A673 (cell line): Measurements from ENCODE around the gene KRT23. TPM values are rescaled to one million over a fixed set of nuclear protein-coding genes. Genes with fewer than 3 reads are reported as not detected.

ENCODE experiments used
- BruUV-seq: library from RNA; stranded (reverse); fragments of 400-500 nt; replicated peaks from 2 replicates; lab custom pipeline; 2021; lab: Mats Ljungman, UMichigan
- CTCF ChIA-PET: fragments of 300-600 bp; sonication (Branson Sonifier 250); formaldehyde crosslinking; loops from one replicate; lab custom pipeline; 2022; ENCODE audit warnings: antibody characterized with exemption; lab: Charles Lee
- POLR2A ChIA-PET: fragments of 300-600 bp; sonication (Branson Sonifier 250); formaldehyde crosslinking; loops from one replicate; lab custom pipeline; 2022; ENCODE audit warnings: antibody characterized with exemption; ENCODE audit not compliant: low non-redundant PET; lab: Charles Lee
- DNase-seq: peaks from one replicate; pipeline ENCODE4 v3.0.0-alpha.2; 2015; ENCODE audit warnings: low spot score
- H3K27ac ChIP-seq: fragments of 200-600 bp; sonication (generic); 2 replicates; pipeline ENCODE4 v1.5.1; 2016; ENCODE audit warnings: mixed run types, low read depth, mild to moderate bottlenecking, mixed read lengths, antibody characterized with exemption, low read length; ENCODE audit not compliant: poor library complexity, severe bottlenecking
- H3K27me3 ChIP-seq: fragments of 200-600 bp; sonication (generic); replicated peaks from 2 replicates; pipeline ENCODE4 v1.6.1; 2017; ENCODE audit warnings: mixed run types, low read depth, mild to moderate bottlenecking, mixed read lengths, antibody characterized with exemption, low read length; ENCODE audit not compliant: insufficient read depth, poor library complexity
- H3K36me3 ChIP-seq: fragments of 200-600 bp; sonication (generic); 2 replicates; pipeline ENCODE4 v1.6.1; 2016; ENCODE audit warnings: mixed run types, mild to moderate bottlenecking, mixed read lengths, antibody characterized with exemption, low read length; ENCODE audit not compliant: insufficient read depth, poor library complexity, severe bottlenecking
- H3K4me1 ChIP-seq: fragments of 200-600 bp; sonication (generic); 2 replicates; pipeline ENCODE4 v1.6.1; 2017; ENCODE audit warnings: mixed run types, mild to moderate bottlenecking, mixed read lengths, antibody characterized with exemption, low read length; ENCODE audit not compliant: insufficient read depth, poor library complexity, severe bottlenecking
- H3K4me3 ChIP-seq: fragments of 200-600 bp; sonication (generic); 2 replicates; pipeline ENCODE4 v1.5.1; 2016; ENCODE audit warnings: low read depth, mixed run types, mild to moderate bottlenecking, mixed read lengths, low read length; ENCODE audit not compliant: poor library complexity, severe bottlenecking
- H3K9me3 ChIP-seq: fragments of 200-600 bp; sonication (generic); 2 replicates; pipeline ENCODE4 v1.6.1; 2016; ENCODE audit warnings: mixed run types, low read depth, mild to moderate bottlenecking, mixed read lengths, antibody characterized with exemption, low read length; ENCODE audit not compliant: poor library complexity, severe bottlenecking
- EZH2 ChIP-seq: fragments of 200-600 bp; sonication (generic); IDR thresholded peaks from 2 replicates; pipeline ENCODE4 v1.6.1; 2017; ENCODE audit warnings: borderline replicate concordance, low read depth, mild to moderate bottlenecking, mixed read lengths, antibody characterized with exemption, low read length; ENCODE audit not compliant: poor library complexity, severe bottlenecking
- intact Hi-C: fragments of 100-400 bp; cut with micrococcal nuclease; formaldehyde crosslinking; loops from one replicate; pipeline ENCODE4 v1.10.0; 2022; ENCODE audit not compliant: unreplicated experiment
- total RNA-seq: library from RNA; stranded (reverse); gene quantifications from 2 replicates; pipeline ENCODE4 v1.2.3, GENCODE V29; 2021
- TF ChIP-seq, protein P1 (sequence below): fragments of 300-800, 200-600 bp; sonication (generic); conservative IDR thresholded peaks from 2 replicates; pipeline ENCODE4 v1.5.1; 2017; ENCODE audit warnings: low read depth, mild to moderate bottlenecking, antibody characterized with exemption, low read length, moderate library complexity, mixed read lengths

Gene KRT23
- total RNA-seq, 1 experiment from 2014 or later: not detected

DNA sequence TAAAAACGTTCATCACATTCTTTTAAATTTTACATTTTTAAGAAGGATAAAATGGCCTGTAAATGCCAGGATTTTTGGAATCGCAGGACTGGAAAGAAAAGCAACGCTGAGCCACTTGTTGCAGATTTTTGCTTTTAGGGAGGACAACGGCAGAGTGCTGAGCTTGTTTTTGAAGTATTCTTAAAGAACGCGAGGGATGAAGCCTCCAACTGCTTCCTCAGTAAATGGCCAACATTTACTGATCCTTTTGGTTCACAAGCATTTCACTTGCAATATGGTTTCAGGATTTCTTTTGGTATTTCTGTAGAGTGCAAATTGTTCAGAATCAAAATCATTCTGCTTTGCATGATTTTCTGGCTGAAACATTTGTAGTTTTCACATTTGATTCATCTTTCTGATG lies 2.8 kb upstream of the KRT23 start:
- Histone ChIP-seq H3K27me3 (no peaks in the 10 kb centered on the region), H3K4me3 (no peak overlapping the region), H3K36me3 (no peaks in the 10 kb centered on the region), H3K4me1 (no peaks in the 10 kb centered on the region), H3K27ac (no peak overlapping the region), H3K9me3 (no peaks in the 10 kb centered on the region)
- intact Hi-C loops: no loop called here
- BruUV-seq: no TSS peak
- TF ChIP-seq, protein P1, sequence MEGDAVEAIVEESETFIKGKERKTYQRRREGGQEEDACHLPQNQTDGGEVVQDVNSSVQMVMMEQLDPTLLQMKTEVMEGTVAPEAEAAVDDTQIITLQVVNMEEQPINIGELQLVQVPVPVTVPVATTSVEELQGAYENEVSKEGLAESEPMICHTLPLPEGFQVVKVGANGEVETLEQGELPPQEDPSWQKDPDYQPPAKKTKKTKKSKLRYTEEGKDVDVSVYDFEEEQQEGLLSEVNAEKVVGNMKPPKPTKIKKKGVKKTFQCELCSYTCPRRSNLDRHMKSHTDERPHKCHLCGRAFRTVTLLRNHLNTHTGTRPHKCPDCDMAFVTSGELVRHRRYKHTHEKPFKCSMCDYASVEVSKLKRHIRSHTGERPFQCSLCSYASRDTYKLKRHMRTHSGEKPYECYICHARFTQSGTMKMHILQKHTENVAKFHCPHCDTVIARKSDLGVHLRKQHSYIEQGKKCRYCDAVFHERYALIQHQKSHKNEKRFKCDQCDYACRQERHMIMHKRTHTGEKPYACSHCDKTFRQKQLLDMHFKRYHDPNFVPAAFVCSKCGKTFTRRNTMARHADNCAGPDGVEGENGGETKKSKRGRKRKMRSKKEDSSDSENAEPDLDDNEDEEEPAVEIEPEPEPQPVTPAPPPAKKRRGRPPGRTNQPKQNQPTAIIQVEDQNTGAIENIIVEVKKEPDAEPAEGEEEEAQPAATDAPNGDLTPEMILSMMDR: no peak
- no peak for TF ChIP-seq EZH2
- CTCF ChIA-PET: no interaction called here
- DNase-seq: no peak
- POLR2A ChIA-PET: no interaction called here

DNA sequence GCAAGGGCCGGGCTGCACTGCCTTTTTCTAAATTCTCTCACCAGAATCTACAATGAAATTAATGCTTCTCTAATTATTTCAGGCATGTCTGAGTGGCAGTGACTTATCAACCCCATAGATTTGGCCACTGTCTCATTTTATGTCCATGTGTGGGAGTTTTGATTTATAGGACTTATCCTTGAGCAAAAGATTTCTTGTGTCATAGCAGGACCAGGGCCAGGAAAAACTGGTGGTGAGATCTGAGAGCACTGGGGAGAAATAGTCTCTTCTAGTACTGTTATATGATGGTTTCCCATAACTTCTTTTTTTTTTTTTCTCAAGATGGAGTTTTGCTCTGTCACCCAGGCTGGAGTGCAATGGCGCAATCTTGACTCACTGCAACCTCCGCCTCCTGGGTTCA lies 1.5 kb upstream of the KRT23 start:
- TF ChIP-seq, protein P1: no peak
- TF ChIP-seq EZH2: no peak
- CTCF ChIA-PET: no interaction called here
- no peaks in the 10 kb centered on the region for H3K36me3 ChIP-seq
- POLR2A ChIA-PET: no interaction called here
- no peak overlapping the region for H3K4me3 ChIP-seq
- BruUV-seq: no TSS peak
- intact Hi-C loops: no loop called here
- no peak for DNase-seq
- H3K9me3 ChIP-seq: no peaks in the 10 kb centered on the region
- H3K27me3 ChIP-seq: no peaks in the 10 kb centered on the region
- H3K27ac ChIP-seq: no peak overlapping the region
- H3K4me1 ChIP-seq: no peaks in the 10 kb centered on the region

DNA sequence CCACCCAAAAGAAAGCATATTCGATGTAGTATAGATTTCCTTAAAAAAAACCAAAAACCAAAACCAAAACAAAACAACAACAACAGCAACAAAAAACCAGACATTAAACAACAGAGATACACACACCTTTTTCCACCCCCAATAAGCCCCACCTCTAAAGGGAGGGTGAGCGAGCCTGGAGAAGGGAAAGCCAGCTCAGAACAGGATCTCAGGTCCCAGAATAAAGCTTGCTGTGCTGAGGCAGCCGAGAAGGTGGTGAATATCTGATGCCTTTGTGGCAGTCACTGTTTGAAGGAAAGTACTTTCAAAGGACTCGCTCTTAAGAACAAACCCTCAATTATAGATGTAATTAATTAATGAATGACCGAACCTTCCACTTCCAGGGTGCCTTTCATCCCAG lies 470 bp downstream of the KRT23 start:
- TF ChIP-seq EZH2: no peak
- TF ChIP-seq, protein P1: no peak
- intact Hi-C loops: no loop called here
- Histone ChIP-seq H3K27ac (no peak overlapping the region), H3K9me3 (no peaks in the 10 kb centered on the region), H3K27me3 (no peaks in the 10 kb centered on the region), H3K4me3 (no peak overlapping the region), H3K36me3 (no peaks in the 10 kb centered on the region), H3K4me1 (no peaks in the 10 kb centered on the region)
- no TSS peak for BruUV-seq
- CTCF ChIA-PET: no interaction called here
- POLR2A ChIA-PET: no interaction called here
- DNase-seq: no peak
